ENCODE results near the gene ACADS.

GRCh38 chr12:120678572-120678971, 47.1 kb upstream of the ACADS start:
- TF ChIP-seq CTCF (IDR thresholded peaks at IDR 0.05) = no peak
- no peak for TF ChIP-seq POLR2A (IDR thresholded peaks at IDR 0.05)

Data from thyroid gland (tissue), 4 donors.